Stimulated activated CD8-positive, alpha-beta memory T cell treated with anti-CD3 and anti-CD28 coated beads, Interleukin-2, amount 100 ng/mL, for 48 hours (primary cell): ENCODE data around the gene NFIB.

Source experiments
- DNase-seq, 2 donors: peaks; one replicate each; pipeline ENCODE4 v3.0.0-alpha.2; 2020; ENCODE audit warnings: low read depth in 2 of 2

NFIB gene

GRCh38 chr9:14246951-14247350, 67.0 kb downstream of the NFIB start:
- DNase-seq = no peak

- DNase-seq = no peak
These were observed 67.9 kb downstream of the NFIB start for GRCh38 chr9:14245901-14246525.

GRCh38 chr9:14243514-14244042, 70.4 kb downstream of the NFIB start:
- no peak for DNase-seq

GRCh38 chr9:14242150-14242805, 71.7 kb downstream of the NFIB start:
- no peak for DNase-seq

DNA sequence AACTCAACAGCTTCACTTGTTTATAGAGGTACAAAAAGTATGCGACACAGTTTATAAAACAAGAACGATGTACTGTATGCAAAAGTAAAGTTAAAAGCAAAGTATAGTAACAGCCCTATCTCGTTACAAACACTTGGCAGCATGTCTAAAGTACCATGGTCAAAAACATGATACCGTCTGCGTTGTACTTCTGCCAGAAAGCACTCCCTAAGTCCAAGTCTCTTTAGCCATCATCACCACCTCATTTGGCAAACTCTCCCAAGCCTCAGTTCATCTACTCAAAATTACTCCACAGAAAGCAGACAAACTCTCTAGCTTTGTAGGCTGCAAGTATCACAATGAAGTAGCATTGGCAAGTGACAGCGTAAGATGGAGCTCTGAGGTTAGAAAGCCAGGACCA, 73.4 kb downstream of the NFIB start:
- no peak for DNase-seq

DNA sequence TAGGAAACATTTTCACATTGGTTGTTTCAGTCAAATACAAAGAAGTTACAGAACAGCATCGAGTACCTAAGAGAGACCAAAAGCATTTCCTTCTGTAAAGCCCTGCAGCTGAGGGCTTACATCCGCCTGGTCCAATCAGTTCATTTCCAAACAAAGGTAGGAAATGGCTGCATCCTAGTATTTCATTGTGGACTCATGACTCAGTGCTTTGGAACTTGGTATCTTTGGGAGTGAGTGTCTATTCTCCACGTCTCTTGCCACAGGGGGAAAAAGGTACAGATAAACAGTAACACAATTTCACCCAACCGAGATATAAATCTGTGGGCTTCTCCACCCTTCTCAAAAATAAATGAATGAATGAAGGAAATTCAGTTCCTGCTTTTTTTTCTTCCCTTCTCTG, 75.4 kb downstream of the NFIB start:
- no peak for DNase-seq

DNA sequence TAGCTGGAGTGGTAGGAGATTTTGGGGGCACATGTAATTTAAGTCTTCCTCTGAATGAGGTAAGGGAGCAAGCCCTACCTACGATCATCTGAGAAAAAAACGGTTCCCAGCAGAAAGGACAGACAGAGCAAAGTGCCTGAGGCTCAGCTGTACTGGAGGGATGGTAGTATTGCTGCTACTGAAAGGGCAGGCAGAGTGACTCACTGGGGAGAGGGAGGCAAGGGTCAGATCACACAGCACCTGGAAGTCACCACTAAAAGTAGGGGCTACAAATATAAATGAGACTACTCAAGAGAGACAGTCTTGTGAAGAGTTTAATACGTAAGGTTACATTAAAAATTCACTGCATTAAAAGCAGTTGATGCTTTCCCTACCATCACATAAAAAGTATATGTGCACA, 75.9 kb downstream of the NFIB start:
- no peak for DNase-seq

DNA sequence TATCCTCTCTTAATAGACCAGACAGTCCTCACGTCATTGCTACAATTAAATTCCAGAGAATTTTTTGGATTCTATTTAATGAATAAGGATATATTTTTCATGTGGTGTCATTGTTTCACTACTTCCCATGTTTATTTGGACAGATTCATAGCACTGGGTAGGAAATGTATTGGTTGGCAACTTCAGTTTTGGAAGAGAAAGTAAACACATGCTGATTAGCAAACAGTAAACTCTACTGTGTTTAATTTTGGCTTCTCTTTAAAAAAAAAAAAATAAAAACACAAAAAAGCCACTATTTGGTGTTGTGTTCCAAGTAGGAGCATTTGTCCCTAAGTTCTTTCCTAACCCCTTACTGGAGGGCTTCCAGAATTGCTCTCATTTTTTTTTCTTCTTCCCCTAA, 77.3 kb downstream of the NFIB start:
- no peak for DNase-seq

DNA sequence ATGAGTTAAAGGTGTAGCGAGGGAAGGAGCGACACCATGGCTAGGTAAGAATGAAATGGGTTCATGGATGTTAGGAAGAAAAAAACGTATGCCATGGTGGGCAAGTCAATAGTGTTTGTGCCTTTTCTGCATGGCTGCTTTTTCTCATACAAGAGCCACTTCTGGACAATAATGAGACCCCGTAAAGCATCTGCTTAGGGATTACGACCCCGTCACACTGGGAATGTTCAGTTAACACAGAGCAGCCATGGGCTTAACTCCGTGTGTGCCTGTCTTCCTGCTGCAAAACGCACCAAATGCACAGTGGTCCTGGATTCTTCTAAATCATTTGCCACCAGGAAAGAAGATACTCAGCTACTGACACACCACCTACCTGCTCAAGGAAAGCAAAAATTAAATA, 81.8 kb downstream of the NFIB start:
- DNase-seq = no peak

DNA sequence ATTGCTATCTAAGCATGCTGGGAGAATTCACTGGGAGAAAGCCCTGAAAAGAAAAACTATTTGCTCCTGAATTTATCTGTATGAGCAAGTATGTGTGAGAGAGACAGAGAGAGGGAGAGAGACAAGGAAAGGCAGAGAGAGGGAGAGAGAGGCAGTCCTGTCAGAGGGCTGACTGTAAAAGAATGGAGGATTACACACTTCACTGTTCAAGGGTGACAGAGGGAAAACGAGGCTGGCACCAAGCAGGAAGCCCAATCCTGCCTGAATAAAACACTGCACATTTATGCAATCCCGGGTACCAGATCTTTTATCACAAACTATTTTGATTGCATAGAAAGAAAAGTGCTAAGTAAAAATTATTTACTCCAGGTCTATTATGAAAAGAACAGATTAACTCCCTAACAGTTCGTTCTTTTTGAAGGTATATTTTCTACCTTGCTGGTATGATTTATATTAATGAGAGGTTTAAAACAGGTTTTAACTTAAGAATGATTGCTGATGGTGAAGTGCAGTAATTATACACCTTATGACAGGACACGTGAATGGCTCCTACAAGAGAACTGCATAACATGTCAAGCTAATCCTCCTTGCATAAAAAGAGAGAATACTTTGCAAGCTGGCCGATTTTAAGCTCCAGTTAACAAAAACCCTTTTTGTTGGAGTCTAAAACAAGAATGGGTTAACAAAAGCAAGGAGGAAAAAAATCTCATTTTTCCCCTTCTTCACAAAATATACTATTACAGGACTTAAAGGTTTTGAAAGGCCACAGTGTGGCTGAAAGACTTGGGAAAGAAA, 82.5 kb downstream of the NFIB start:
- DNase-seq = no peak

GRCh38 chr9:14228602-14229001, 85.3 kb downstream of the NFIB start:
- no peak for DNase-seq

DNA sequence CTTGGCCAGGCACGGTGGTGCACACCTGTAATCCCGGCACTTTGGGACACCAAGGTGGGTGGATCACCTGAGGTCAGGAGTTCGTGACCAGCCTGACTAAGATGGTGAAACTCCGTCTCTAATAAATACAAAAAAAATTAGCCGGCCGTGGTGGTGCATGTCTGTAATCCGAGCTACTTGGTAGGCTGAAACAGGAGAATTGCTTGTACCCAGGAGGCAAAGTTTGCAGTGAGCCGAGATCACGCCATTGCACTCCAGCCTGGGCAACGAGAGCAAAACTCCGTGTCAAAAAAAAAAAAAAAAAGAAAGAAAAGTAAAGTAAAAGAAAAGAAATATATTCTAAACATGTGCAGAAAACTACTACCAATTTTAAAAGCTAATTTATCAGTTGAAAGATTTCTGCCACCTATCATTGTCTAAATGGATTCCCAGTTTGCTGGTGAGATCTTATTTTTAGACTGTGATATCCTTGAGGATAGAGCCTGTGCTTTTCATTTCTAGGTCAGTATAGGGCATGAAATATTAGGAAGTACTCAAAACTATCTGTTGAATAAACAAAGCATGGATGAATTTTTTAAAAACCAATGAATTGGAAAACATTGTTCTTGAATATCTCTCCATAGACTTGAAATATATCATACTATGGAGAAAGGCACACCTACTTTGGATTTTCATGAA, 86.9 kb downstream of the NFIB start:
- DNase-seq = no peak

DNA sequence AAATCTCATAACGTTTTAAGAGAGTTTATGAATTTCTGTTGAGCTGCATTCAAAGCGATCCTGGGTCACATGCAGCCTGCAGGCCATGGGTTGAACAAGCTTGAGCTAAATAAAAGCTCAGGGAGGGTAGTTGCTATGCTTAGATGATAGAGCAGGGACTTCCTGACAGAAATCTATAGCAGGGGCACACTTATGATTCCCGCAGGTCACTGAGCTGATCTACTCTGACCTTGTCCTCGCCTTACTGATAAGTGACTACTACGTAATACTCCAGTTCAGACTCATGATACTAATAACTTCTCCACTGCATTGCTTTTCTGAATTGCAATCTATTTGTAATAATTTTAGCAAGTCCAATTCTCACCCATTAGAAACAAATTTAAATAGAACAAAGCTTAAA, 90.9 kb downstream of the NFIB start:
- no peak for DNase-seq

DNA sequence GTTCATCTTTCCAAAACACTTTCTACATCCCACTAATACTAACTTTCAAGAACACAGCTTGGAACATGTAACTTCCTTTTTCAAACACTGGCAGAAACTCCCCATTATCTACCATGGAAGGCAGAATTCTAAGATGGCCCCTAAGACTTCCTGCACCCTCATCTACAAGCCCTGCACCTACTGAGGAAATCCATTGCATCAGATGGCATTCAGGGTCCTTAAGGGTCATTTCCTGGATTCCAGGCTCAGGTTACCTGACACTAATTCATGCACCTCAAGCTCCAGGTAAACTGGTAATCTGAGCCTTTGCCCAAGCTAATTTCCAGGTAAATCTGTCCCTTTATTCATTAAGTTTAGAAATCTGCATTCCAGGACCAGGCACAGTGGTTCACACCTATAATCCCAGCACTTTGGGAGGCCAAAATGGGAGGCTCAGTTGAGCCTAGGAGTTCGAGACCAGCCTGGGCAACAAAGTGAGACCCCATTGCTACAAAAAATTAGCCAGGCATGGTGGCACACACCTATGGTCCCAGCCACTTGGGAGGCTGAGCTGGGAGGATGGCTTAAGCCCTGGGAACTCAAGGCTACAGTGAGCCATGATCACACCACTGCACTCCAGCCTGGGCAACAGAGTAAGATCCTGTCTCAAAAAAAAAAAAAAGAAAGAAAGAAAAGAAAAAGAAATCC, 91.6 kb downstream of the NFIB start:
- no peak for DNase-seq

GRCh38 chr9:14221558-14221957, 92.4 kb downstream of the NFIB start:
- DNase-seq = no peak

GRCh38 chr9:14221119-14221518, 92.8 kb downstream of the NFIB start:
- no peak for DNase-seq

GRCh38 chr9:14220256-14220655, 93.7 kb downstream of the NFIB start:
- no peak for DNase-seq

DNA sequence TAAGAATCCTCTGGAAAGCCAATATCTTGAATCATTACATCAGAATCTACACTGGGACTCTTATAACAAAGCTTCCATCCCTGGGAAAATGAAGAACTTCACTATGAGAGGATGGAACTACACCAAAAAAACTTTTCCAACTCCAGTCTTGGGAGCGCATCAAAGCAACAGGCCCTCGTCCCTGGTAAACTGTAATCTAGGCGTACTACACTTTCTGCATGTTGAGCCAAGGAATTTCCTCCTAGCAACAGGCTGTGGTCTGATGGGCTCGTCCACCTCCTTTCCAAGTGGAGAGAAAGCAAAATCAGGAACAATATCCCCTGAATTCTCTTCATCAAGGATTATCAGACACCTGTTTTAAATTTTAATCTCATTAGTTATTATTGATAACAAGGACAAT, 94.1 kb downstream of the NFIB start:
- DNase-seq = no peak

GRCh38 chr9:14218253-14218652, 95.7 kb downstream of the NFIB start:
- no peak for DNase-seq

DNA sequence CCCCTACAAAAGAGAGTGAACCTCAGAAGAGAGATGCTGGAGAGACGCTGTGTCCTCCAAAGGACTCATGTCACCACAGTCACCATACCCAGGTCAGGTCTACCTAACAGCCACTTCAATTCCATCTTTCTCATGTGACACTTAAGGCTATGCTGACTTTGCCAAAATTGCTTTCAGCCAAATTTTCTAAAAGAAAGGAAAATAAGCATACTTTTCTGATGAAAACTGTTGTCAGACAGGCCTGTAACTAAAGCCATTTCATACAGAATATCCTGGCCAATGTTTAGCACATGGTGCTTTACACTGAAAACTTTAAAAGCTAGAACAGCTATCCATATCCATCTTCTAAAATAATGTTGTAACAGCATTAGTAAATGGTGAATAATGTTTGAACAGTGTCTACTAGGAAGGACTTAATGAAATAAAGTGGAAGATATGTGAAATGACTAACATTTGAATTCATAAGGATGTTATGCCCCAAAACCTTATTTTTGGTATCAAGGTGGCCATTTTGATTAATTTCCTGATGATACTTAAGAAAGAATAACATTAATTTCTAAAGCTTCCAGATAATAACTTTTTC, 97.2 kb downstream of the NFIB start:
- DNase-seq = no peak

GRCh38 chr9:14215614-14216013, 98.3 kb downstream of the NFIB start:
- no peak for DNase-seq
